Measurements from ENCODE around the gene BCAS3.

Gene BCAS3

DNA sequence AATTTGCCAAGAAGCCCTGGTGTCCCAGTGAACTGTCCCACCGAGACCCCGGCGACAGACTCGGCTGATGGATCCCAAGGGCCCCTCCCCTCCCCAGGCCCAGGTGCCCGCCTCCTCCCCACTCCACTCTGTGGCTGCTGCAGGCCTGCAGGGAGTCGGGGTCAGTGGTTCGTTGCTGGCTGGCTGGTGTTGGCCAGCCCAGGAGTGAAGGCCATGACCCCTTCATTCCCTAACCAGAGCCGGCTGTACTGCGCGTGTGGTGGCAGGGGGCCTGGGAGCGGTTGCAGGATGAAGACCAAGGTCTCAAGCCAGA is 712.8 kb downstream of the BCAS3 start:
- TF ChIP-seq, protein P1, sequence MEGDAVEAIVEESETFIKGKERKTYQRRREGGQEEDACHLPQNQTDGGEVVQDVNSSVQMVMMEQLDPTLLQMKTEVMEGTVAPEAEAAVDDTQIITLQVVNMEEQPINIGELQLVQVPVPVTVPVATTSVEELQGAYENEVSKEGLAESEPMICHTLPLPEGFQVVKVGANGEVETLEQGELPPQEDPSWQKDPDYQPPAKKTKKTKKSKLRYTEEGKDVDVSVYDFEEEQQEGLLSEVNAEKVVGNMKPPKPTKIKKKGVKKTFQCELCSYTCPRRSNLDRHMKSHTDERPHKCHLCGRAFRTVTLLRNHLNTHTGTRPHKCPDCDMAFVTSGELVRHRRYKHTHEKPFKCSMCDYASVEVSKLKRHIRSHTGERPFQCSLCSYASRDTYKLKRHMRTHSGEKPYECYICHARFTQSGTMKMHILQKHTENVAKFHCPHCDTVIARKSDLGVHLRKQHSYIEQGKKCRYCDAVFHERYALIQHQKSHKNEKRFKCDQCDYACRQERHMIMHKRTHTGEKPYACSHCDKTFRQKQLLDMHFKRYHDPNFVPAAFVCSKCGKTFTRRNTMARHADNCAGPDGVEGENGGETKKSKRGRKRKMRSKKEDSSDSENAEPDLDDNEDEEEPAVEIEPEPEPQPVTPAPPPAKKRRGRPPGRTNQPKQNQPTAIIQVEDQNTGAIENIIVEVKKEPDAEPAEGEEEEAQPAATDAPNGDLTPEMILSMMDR (IDR thresholded peaks at IDR 0.05), result no peak
- no peak for DNase-seq (ENCODE audit: low spot score)
- no peak overlapping the region for H3K4me3 ChIP-seq
- H3K27ac ChIP-seq, result peak overlapping the region; percentile 31 to 72

DNA sequence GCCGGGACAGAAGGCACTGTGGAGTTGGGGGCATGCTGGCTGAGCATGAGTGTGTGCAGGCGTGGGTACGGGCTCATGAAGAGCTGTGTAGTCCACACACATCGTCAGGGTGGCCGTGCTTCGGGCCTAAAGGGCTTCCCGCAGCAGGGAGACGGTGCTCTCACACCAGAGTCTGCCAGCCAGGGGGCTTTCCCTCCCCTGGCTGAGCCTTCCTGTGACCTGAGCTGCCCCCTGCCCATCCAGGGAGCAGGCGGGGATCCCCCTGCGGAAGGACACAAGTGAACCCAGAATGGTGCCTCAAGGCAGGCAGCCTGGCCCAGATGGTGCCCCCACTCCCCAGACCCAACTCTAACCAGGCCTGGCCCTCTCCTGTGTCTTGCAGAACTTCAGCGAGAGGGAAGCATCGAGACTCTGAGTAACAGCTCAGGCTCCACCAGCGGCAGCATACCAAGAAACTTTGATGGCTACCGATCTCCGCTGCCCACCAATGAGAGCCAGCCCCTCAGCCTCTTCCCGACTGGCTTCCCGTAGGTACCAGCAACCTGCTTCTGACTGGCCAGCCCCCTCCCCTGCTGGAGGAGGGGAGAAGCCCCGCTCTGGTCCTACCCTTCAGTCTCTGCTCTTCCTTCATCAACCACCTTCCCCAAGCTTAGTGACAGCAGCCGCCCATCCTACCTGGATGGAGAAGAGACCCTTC is 714.1 kb downstream of the BCAS3 start:
- Histone ChIP-seq H3K4me3 (no peak overlapping the region), H3K27ac (peak overlapping the region in 1 of 2 donors; percentile 72)
- TF ChIP-seq, protein P1 (IDR thresholded peaks at IDR 0.05), result no peak
- no peak for DNase-seq (ENCODE audit: low spot score)

DNA sequence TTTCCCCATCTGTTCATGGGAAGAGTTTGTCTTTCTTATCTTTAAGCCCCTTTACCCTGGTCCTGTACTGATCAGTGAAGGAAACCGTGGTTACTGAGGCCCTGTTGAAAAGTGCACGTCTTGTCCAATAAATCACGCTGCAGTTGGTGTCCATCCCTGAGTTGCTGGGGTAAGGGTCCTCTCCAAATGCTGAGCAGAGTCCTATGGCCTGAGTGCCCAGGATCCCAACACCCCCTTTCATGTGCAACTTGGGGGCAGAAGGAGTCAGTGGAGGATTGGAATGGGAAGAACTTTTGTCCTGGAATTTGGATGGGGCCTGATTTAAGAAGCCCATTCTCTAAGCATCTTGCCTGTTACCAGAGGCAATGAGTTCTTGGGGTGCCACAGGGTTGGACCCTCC is 715.0 kb downstream of the BCAS3 start:
- no peak for DNase-seq (ENCODE audit: low spot score)
- Histone ChIP-seq H3K4me3 (no peak overlapping the region), H3K27ac (no peak overlapping the region)
- TF ChIP-seq, protein P1 (IDR thresholded peaks at IDR 0.05), result no peak

DNA sequence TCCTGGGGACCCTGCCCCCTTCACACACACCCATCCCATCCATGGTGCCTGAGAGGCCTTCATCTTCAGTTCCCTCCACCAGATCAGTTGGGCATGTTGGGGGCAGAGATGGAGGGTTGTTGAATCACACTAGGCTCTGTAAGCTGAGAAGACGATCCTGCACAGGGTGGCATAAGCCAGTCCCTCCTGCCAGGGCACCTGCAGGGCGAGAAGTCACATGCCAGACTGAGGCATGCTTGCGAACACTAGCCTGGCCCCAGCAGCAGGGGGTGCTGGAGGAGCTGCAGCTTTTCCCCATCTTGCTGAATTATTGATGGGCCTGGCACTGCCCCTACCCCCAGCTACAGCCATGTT is 715.9 kb downstream of the BCAS3 start:
- TF ChIP-seq, protein P1 (IDR thresholded peaks at IDR 0.05), result no peak
- DNase-seq (ENCODE audit: low spot score), result no peak
- Histone ChIP-seq H3K4me3 (no peak overlapping the region), H3K27ac (peak overlapping the region; percentile 97)

DNA sequence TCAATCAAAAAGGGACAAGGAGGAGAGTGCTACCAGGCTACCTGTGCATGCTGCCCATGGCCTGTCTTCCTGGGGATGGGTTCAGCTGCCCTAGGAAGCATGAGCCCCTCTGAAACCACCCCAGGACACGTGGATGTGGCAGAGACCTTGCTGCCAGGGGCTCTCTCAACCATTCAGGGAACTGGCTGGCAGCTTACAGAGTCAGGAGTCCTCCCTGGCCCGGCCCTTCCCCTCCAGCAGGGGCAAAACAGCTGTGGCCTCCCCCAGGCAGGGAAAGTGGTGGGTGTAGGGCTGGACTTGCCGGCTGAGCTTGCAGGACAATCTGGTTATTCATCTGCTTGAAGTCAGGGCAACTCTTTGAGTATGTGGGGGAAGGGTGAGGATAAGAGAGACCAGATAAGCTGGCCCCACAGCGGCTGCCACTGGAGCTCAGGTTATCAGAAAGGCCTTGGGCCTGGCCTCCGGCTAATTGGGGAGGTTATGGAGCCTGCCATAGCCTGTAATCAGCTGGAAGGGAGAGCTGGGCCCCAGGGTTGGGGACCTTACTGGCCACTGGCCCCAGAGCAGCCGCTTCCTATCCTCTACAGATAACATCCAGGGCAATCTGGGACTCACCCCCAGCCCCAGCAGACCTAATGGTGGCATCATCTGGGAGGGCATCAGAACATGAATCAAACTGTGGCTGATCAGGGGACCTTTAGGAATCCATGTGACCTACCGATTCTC is 716.4 kb downstream of the BCAS3 start:
- Histone ChIP-seq H3K4me3 (peak overlapping the region; percentile 13), H3K27ac (peak overlapping the region; percentile 97)
- TF ChIP-seq, protein P1 (IDR thresholded peaks at IDR 0.05), result no peak
- no peak for DNase-seq (ENCODE audit: low spot score)

DNA sequence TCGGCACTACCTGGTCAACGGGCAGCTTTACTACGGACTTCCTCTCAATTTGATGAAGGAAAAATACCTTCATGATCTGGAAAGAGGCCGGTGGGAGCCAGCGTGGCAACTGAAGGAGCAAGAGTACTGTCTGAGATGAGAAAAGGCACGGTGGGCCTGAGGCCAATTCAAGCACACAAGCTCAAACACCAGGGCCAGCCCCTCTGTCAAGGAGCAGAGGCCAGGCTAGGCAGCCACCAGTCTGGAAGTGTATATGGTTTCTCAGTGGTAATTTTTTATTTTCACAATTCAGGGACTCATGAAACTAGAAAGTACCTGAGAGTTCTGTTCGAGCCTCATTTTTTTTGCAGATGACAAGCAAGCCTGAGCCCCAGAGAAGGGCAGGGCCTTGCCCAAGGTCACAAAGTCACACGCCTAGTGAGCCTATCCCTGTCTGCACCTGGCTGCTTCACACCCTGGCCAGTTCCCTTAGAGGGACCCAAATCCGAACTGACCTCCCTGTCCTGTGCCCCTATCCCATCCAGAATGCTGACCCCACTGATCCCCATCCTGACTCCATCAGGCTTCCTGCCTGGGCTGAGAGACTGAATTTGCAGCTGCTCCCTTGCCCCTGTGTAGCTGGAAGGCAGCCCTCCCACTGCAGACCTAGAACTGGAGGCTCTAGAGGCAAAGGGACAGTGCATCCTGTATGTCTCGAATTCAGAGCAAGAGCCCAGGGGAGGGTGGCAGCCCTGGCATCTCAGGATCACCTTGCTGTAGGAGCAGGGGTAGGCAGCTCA is 717.2 kb downstream of the BCAS3 start:
- peak overlapping the region; percentile 84 for H3K4me3 ChIP-seq
- DNase-seq (ENCODE audit: low spot score), result no peak
- peak overlapping the region; percentile 97 for H3K27ac ChIP-seq
- TF ChIP-seq, protein P1 (IDR thresholded peaks at IDR 0.05), result no peak
